Measurements from ENCODE around the gene NRSN2. TPM values are rescaled to one million over a fixed set of nuclear protein-coding genes. Genes with fewer than 3 reads are reported as not detected.

The NRSN2 gene
- total and polyA plus RNA-seq, 2 donors (not counting 3 experiments of a cell fraction or from before 2014, with no cell fraction given): 36.9 to 64.1 TPM

GRCh38 chr20:326645-327185, 20.2 kb upstream of the NRSN2 start:
- Histone ChIP-seq H3K27ac (ENCODE audit: insufficient read depth, low read depth, low read length) (peak overlapping the region; percentile 18), H3K4me3 (replicated peaks in 1 of 3; ENCODE audit: insufficient read depth in 1 of 3, low read depth in 1 of 3, low read length in 3 of 3) (peak overlapping the region; percentile 42 to 69 (median 54)), H3K36me3 (ENCODE audit: control insufficient read depth in 2 of 2, extremely low read depth in 1 of 2, insufficient read depth in 2 of 2, low read length in 2 of 2) (no peaks in the 10 kb centered on the region), H3K79me2 (ENCODE audit: control insufficient read depth, insufficient read depth, low read length) (peaks cover 15% of the 10 kb centered on the region), H3K4me2 (ENCODE audit: insufficient read depth, low read length) (peak overlapping the region; percentile 24), H2AFZ (ENCODE audit: low read depth, low read length) (peak overlapping the region; percentile 1), H4K20me1 (replicated peaks; ENCODE audit: control insufficient read depth, extremely low read depth, insufficient read depth, low read length) (no peaks in the 10 kb centered on the region), H3K9me1 (replicated peaks; ENCODE audit: control insufficient read depth, extremely low read depth, insufficient read depth, low read length) (no peaks in the 10 kb centered on the region), H3K9ac (replicated peaks; ENCODE audit: extremely low read depth, insufficient read depth, low read length) (peak overlapping the region; percentile 63), H3K9me3 (replicated peaks; ENCODE audit: control insufficient read depth, insufficient read depth, low read length) (no peaks in the 10 kb centered on the region), H3K27me3 (ENCODE audit: control insufficient read depth in 2 of 2, insufficient read depth in 2 of 2, low read length in 2 of 2) (no peaks in the 10 kb centered on the region), H3K4me1 (ENCODE audit: control insufficient read depth, extremely low read depth, insufficient read depth, low read length) (peaks cover 25% of the 10 kb centered on the region)
- TF ChIP-seq MYC (IDR thresholded peaks at IDR 0.05; ENCODE audit: low read depth, low read length): no peak
- TF ChIP-seq CTCF (IDR thresholded peaks at IDR 0.05; ENCODE audit: extremely low read depth in 1 of 2, insufficient read depth in 1 of 2, low read depth in 1 of 2, low read length in 2 of 2): no peak
- TF ChIP-seq POLR2A (IDR thresholded peaks at IDR 0.05; ENCODE audit: low read depth, low read length): peak; percentile 44
- ChIA-PET CTCF (interaction anchor here (1.2 to 4.2 kb wide), 4 partner anchors 15 to 60 kb away, joined by 3 to 39 read pairs (median 12); partner anchors contain the start of gene ZCCHC3), POLR2A (interaction anchor here (1.0 to 2.1 kb wide), 2 partner anchors 17 to 28 kb away, joined by 4 to 9 read pairs; no protein-coding TSS in a partner anchor)
- dilution Hi-C loops (cut with MboI; ENCODE audit: extremely low pct_ligation_motif_present, low sequenced_read_pairs): no loop called here
- no TSS peak for BruUV-seq (replicated peaks)
- peak; percentile 41 for DNase-seq (ENCODE audit: low read depth, low spot score)
- intact Hi-C loops (cut with micrococcal nuclease): loop anchor here (1.0 kb wide), 2 partner anchors 21 to 36 kb away; partner anchors contain the start of genes C20orf96 and NRSN2
- no peak for FAIRE-seq
